HG03060 (cell line): ENCODE measurements around the gene BAG5.
"Not testable (repeated sequence)": the region's sequence is repeated elsewhere in the genome, so short reads cannot be mapped to it uniquely, and the experiment has no call there.

Source experiments
- ATAC-seq: cut with Tn5 transposase; IDR thresholded peaks from one replicate; pipeline ENCODE4 v1.9.1; 2021; ENCODE audit warnings: low read depth, moderate number of reproducible peaks; ENCODE audit not compliant: unreplicated experiment

BAG5 gene

DNA sequence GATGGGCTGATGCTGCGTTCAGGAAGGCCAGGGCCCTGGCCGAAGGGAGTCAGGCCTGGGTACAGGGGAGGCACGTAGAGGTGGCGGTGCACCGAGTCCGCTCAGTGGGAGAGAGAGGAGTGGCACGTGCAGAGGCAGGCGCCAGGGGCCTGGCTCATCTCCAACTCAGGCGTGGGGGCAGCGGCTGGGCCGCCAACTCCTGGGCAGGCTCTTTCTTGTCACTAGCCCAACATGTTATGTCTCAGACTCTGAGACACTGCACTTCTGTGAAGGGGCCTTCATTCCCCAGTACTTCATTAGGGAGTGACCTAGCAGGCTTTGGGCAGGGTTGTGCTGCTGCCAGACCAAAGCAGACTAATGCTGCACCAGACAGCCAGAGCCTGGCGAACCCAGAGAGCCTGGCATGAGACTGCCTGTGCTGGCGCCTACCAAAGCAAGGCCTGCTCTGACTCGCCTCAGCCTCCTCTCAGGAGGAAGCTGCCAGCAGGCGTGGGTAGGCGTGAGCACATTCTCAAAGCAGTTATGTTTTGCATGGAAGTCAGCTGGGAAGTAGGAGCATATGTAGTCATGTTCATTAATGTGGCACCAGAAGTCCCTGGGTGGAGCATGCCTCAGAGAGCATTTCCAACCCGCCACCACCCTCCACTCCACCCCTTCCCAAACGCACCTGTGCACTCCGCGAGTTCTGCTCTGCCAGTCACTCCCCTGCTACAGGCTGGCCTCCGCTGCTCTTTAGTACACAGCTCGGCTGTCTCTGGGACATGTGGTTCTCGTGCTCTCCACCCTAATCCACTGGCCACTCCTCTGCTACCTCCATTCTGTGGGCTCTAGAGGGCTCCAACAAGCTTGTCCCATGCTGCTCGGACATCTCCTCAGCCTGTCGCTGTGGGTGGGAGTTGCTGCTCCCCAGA, 49.5 kb downstream of the BAG5 start:
- no peak for ATAC-seq

DNA sequence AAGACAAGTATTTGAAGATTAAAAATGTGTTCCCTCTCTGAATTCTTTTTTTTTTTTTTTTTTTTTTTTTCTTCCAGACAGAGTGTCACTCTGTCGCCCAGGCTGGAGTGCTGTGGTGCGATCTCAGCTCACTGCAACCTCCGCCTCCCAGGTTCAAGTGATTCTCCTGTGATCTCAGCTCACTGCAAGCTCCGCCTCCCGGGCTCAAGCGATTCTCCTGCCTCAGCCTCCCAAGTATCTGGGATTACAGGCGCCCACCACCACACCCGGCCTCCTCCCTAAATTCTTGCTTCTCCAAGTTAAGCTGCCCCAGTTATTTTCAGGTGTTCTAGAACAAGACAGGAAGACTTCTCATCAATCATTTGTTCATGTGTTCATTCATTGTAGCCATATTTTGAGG, 50.3 kb downstream of the BAG5 start:
- ATAC-seq: not testable (repeated sequence)

DNA sequence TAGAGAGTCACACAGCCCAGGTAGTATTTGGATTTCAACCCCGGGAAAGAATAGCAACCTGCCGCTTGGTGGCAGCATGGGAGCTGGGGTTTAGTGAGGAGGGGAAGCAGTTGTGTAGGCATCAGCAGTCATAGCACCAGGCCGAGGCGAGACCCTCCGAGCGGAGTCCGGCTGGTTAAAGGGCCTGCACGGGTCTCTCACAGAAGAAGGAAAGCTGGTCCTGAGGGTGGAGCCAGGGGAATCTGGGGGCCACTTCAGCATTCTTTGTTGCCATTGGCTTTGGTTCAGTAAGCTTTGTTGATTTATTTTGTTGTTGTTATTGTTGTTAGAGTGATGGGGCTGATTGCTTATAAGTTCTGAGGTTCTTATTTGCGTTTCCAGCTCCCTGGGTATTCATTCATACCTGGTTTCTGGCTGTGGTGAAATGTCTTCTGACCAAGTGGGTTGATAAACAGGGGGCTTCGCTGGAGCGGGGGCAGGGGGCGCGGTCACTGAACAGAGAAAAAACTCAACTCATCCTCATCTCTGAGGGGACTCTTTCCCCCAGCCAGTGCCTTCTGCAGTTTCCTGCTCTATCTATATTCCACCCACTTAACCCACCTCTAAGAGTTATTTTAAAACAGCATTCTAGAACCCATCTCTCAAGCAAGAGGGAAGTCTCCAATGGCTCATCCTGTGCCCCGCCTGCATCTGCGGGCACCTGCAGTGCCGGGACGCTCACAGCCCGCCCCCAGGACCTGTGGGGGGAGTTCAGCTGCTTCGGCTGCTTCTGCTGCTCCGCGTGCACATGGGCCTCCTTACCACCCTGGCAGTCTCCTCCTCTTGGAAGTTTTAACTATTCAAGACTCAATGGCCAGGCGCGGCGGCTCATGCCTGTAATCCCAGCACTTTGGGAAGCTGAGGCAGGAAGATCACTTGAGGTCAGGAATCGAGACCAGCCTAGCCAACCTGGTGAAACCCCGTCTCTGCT, 51.4 kb downstream of the BAG5 start:
- ATAC-seq: no peak

DNA sequence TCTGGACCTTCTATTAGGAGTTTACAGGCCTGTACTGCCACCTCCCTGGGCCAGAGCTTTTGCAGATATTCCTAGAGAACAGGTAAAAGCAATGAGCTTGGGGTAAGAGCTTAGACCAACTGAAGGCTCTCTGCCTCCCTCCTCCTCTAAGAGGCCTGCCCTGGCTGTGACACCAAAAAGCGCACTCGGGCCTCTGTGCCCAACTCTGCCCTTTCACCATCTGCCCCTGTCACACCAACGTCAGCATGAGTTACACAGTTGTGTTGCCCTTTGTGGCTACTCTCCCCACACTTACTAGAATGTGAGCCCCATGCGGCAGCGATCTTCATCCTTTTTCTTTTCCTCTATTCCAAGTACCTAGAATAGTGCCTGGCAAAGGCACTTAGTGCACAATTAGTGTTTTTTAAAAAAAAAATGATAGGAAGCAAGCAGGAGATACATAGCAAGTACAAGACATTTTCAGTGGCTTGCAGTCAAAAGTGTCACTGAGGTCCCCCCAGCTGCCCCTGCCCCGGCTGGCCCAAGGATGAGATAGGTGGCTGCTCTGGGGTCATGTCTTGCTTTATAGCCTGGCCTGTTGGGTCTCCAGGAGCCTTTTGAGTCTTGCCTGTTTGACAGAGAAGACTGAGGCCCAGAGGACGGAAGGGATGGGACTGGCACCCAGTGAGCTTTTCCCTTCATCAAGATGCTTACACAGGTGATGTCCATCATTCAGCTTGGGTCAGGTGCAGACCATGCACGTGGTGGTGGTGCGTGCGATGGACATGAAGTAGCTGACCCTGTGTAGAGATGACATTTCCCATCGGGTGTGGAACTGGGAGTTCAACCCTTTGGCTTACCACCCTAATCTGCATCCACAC, 52.4 kb downstream of the BAG5 start:
- no peak for ATAC-seq

DNA sequence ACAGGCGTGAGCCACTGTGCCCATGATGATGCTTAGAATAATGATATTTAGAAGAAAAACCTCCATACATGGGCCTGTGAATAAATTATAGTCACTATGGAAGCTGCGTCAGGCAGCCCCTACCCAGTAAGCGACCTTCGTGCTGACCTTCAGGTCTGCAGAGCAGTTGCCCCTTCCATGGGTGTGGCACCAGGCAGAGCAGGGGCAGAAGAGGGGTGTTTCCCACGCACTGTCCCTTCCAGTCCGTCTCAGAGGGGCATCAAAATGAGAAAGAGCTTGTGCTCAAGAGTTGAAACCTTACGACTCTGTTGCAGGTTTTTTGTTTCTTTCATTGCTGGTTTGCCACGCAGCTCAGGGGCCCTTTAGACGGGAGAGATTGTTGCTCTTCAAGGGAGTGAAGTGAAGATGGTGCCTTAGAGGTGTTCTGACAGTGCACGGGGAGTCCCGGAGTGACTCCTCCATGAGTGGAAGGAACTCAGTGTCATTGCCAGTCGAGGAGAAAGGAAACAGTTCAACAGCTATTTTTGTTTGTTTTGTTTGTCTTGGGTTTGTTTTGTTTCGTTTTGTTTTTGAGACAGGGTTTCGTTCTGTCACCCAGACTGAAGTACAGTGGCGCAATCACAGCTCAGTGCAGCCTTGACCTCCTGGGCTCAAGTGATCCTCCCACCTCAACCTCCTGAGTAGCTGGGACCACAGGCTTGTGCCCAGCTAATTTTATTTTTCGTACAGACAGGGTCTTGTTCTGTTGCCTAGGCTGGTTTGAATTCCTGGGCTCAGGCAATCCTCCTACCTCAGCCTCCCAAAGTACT, 53.7 kb downstream of the BAG5 start:
- ATAC-seq: no peak

DNA sequence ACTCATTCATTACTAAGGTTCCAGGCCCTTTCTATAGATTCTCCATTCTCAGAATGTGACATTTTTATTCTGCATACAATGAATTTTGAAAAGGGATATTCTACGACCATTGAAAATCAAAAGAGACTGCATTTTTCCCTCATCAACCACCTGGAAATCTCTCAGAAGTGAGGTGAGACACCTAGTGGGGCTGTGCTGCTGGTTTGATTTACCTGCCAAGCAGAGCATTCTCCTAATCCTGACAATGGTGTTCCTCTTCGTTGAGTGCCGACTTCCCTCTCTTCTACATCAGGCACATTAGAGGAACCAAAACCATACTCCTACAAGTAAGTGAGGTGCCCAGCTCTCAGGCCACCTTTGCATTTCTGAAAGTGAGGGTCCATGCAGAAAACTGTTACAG, 54.7 kb downstream of the BAG5 start:
- no peak for ATAC-seq
